GM11168 (cell line): Measurements from ENCODE around the gene UBE2O.

Experiments used
- in situ Hi-C: fragments of 300-500 bp; cut with MboI; formaldehyde crosslinking; loops from one replicate; pipeline ENCODE4 v1.12.0; 2022; ENCODE audit warnings: low sequenced_read_pairs; ENCODE audit not compliant: unreplicated experiment

Gene UBE2O

GRCh38 chr17:76452660-76453430, at the start of gene UBE2O:
Gene UBE2O (minus strand): TSS chr17:76453152. CDS start chr17:76453141, 11 bp downstream.
- in situ Hi-C loops = no loop called here

GRCh38 chr17:76501827-76502307, 48.9 kb upstream of the UBE2O start:
- in situ Hi-C loops = no loop called here

GRCh38 chr17:76501018-76501826, 48.3 kb upstream of the UBE2O start, which contains the start of gene RHBDF2:
Gene RHBDF2 (minus strand): TSS chr17:76501423. CDS start chr17:76481524, 19,899 bp downstream.
- in situ Hi-C loops = no loop called here

GRCh38 chr17:76500747-76501017, 47.7 kb upstream of the UBE2O start:
- in situ Hi-C loops = no loop called here

GRCh38 chr17:76500074-76500746, 47.3 kb upstream of the UBE2O start:
- in situ Hi-C loops = no loop called here

- in situ Hi-C loops = no loop called here
These were observed 46.3 kb upstream of the UBE2O start for GRCh38 chr17:76499267-76499667.

GRCh38 chr17:76498876-76499251, 45.9 kb upstream of the UBE2O start:
- in situ Hi-C loops = no loop called here

GRCh38 chr17:76497979-76498875, 45.3 kb upstream of the UBE2O start:
- in situ Hi-C loops = no loop called here

- in situ Hi-C loops = no loop called here
These were observed 44.7 kb upstream of the UBE2O start for GRCh38 chr17:76497699-76497978.

- in situ Hi-C loops = no loop called here
These were observed 43.5 kb upstream of the UBE2O start for GRCh38 chr17:76496464-76496863.

GRCh38 chr17:76495663-76496400, 42.9 kb upstream of the UBE2O start:
- in situ Hi-C loops = no loop called here

GRCh38 chr17:76493505-76494167, 40.7 kb upstream of the UBE2O start:
- in situ Hi-C loops = no loop called here

- in situ Hi-C loops = no loop called here
These were observed 40.1 kb upstream of the UBE2O start for GRCh38 chr17:76492989-76493501.

- in situ Hi-C loops = no loop called here
These were observed 39.4 kb upstream of the UBE2O start for GRCh38 chr17:76492123-76492988.

- in situ Hi-C loops = no loop called here
These were observed 38.5 kb upstream of the UBE2O start for GRCh38 chr17:76491271-76492122.

GRCh38 chr17:76490112-76490710, 37.3 kb upstream of the UBE2O start:
- in situ Hi-C loops = no loop called here
